Measurements from ENCODE around the gene ATXN7L1. TPM values are rescaled to one million over a fixed set of nuclear protein-coding genes. Genes with fewer than 3 reads are reported as not detected.
A peak's percentile ranks its signal among the peaks of the same experiment; 100 is the strongest.
"Not testable (repeated sequence)": the region's sequence is repeated elsewhere in the genome, so short reads cannot be mapped to it uniquely, and the experiment has no call there.

Gene ATXN7L1
- polyA plus RNA-seq, 1 donor from 2014 or later: 17.8 TPM

- peaks cover 5 to 12% (median 10%) of the 10 kb centered on the region in 3 donors for H3K9me3 Mint-ChIP-seq
- H3K4me3 Mint-ChIP-seq: no peak overlapping the region
- H3K27me3 Mint-ChIP-seq: no peaks in the 10 kb centered on the region
- peak overlapping the region in 1 of 3 donors; percentile 73 for H3K27ac Mint-ChIP-seq
- peaks cover 0 to 1% (median 0%) of the 10 kb centered on the region in 3 donors for H3K4me1 Mint-ChIP-seq
- peaks cover 2% of the 10 kb centered on the region for H3K36me3 Mint-ChIP-seq
Measured at GRCh38 chr7:105707381-105707780, 169.0 kb downstream of the ATXN7L1 start.

GRCh38 chr7:105705427-105705826, 171.0 kb downstream of the ATXN7L1 start:
- Mint-ChIP-seq H3K36me3 (peaks cover 2% of the 10 kb centered on the region), H3K9me3 (peaks cover 1 to 3% (median 1%) of the 10 kb centered on the region in 3 donors), H3K4me3 (no peak overlapping the region), H3K27ac (no peak overlapping the region), H3K4me1 (peaks cover 0 to 1% (median 0%) of the 10 kb centered on the region in 3 donors), H3K27me3 (no peaks in the 10 kb centered on the region)

GRCh38 chr7:105703207-105703930, 173.0 kb downstream of the ATXN7L1 start:
- H3K9me3 Mint-ChIP-seq: no peaks in the 10 kb centered on the region
- H3K27ac Mint-ChIP-seq: peak overlapping the region in 1 of 3 donors; percentile 19
- H3K27me3 Mint-ChIP-seq: no peaks in the 10 kb centered on the region
- no peak overlapping the region for H3K4me3 Mint-ChIP-seq
- H3K36me3 Mint-ChIP-seq: no peaks in the 10 kb centered on the region
- H3K4me1 Mint-ChIP-seq: no peaks in the 10 kb centered on the region

GRCh38 chr7:105699568-105700236, 176.7 kb downstream of the ATXN7L1 start:
- H3K27ac Mint-ChIP-seq: no peak overlapping the region
- peaks cover 0 to 4% (median 3%) of the 10 kb centered on the region in 3 donors for H3K4me1 Mint-ChIP-seq
- H3K36me3 Mint-ChIP-seq: no peaks in the 10 kb centered on the region
- no peak overlapping the region for H3K4me3 Mint-ChIP-seq
- H3K9me3 Mint-ChIP-seq: peaks cover 0 to 8% (median 2%) of the 10 kb centered on the region in 3 donors
- no peaks in the 10 kb centered on the region for H3K27me3 Mint-ChIP-seq

GRCh38 chr7:105698531-105698930, 177.9 kb downstream of the ATXN7L1 start:
- H3K36me3 Mint-ChIP-seq: peaks cover 2% of the 10 kb centered on the region
- peaks cover 2 to 5% (median 4%) of the 10 kb centered on the region in 3 donors for H3K4me1 Mint-ChIP-seq
- H3K4me3 Mint-ChIP-seq: no peak overlapping the region
- no peaks in the 10 kb centered on the region for H3K27me3 Mint-ChIP-seq
- peaks cover 0 to 8% (median 2%) of the 10 kb centered on the region in 3 donors for H3K9me3 Mint-ChIP-seq
- no peak overlapping the region for H3K27ac Mint-ChIP-seq

GRCh38 chr7:105697753-105698152, 178.6 kb downstream of the ATXN7L1 start:
- Mint-ChIP-seq H3K9me3 (peaks cover 0 to 8% (median 2%) of the 10 kb centered on the region in 3 donors), H3K4me1 (peaks cover 4 to 7% (median 6%) of the 10 kb centered on the region in 3 donors), H3K4me3 (no peak overlapping the region), H3K36me3 (peaks cover 2% of the 10 kb centered on the region), H3K27ac (no peak overlapping the region), H3K27me3 (no peaks in the 10 kb centered on the region)

GRCh38 chr7:105697169-105697568, 179.2 kb downstream of the ATXN7L1 start:
- not testable (repeated sequence) for H3K27me3 Mint-ChIP-seq, H3K4me3 Mint-ChIP-seq, H3K36me3 Mint-ChIP-seq, H3K9me3 Mint-ChIP-seq, H3K27ac Mint-ChIP-seq
- peaks cover 5 to 12% (median 9%) of the 10 kb centered on the region in 3 donors for H3K4me1 Mint-ChIP-seq

GRCh38 chr7:105693576-105693975, 182.8 kb downstream of the ATXN7L1 start:
- peaks cover 2% of the 10 kb centered on the region for H3K36me3 Mint-ChIP-seq
- H3K9me3 Mint-ChIP-seq: peaks cover 0 to 8% (median 2%) of the 10 kb centered on the region in 3 donors
- peak overlapping the region; percentile 52 to 92 (median 71) for H3K27ac Mint-ChIP-seq
- no peaks in the 10 kb centered on the region for H3K27me3 Mint-ChIP-seq
- H3K4me1 Mint-ChIP-seq: peaks cover 24 to 29% (median 27%) of the 10 kb centered on the region in 3 donors
- peak overlapping the region in 3 of 4 donors; percentile 23 to 70 (median 42) for H3K4me3 Mint-ChIP-seq

- Mint-ChIP-seq H3K4me1 (peaks cover 29 to 39% (median 30%) of the 10 kb centered on the region in 3 donors), H3K4me3 (peak overlapping the region; percentile 90 to 98 (median 95)), H3K9me3 (no peaks in the 10 kb centered on the region), H3K27me3 (no peaks in the 10 kb centered on the region), H3K36me3 (peaks cover 4% of the 10 kb centered on the region), H3K27ac (peak overlapping the region; percentile 97 to 100 (median 100))
Measured at GRCh38 chr7:105691680-105692564, 184.5 kb downstream of the ATXN7L1 start.

- Mint-ChIP-seq H3K4me3 (peak overlapping the region; percentile 90 to 98 (median 95)), H3K9me3 (no peaks in the 10 kb centered on the region), H3K36me3 (peaks cover 4% of the 10 kb centered on the region), H3K27me3 (no peaks in the 10 kb centered on the region), H3K27ac (peak overlapping the region; percentile 97 to 100 (median 100)), H3K4me1 (peaks cover 28 to 43% (median 29%) of the 10 kb centered on the region in 3 donors)
Measured at GRCh38 chr7:105691082-105691679, 185.2 kb downstream of the ATXN7L1 start.

- Mint-ChIP-seq H3K4me3 (peak overlapping the region; percentile 90 to 98 (median 95)), H3K4me1 (peaks cover 24 to 45% (median 28%) of the 10 kb centered on the region in 3 donors), H3K9me3 (no peaks in the 10 kb centered on the region), H3K27me3 (no peaks in the 10 kb centered on the region), H3K27ac (peak overlapping the region; percentile 97 to 100 (median 100)), H3K36me3 (peaks cover 4% of the 10 kb centered on the region)
Measured at GRCh38 chr7:105690325-105690945, 186.0 kb downstream of the ATXN7L1 start.

- peaks cover 24 to 52% (median 29%) of the 10 kb centered on the region in 3 donors for H3K4me1 Mint-ChIP-seq
- H3K27me3 Mint-ChIP-seq: no peaks in the 10 kb centered on the region
- peak overlapping the region; percentile 65 to 100 (median 90) for H3K27ac Mint-ChIP-seq
- no peaks in the 10 kb centered on the region for H3K9me3 Mint-ChIP-seq
- peak overlapping the region; percentile 16 to 81 (median 65) for H3K4me3 Mint-ChIP-seq
- peaks cover 4% of the 10 kb centered on the region for H3K36me3 Mint-ChIP-seq
Measured at GRCh38 chr7:105689067-105689819, 187.2 kb downstream of the ATXN7L1 start.

GRCh38 chr7:105688617-105689016, 187.8 kb downstream of the ATXN7L1 start:
- Mint-ChIP-seq H3K4me3 (peak overlapping the region in 1 of 4 donors; percentile 51), H3K4me1 (peaks cover 24 to 55% (median 30%) of the 10 kb centered on the region in 3 donors), H3K27me3 (no peaks in the 10 kb centered on the region), H3K36me3 (peaks cover 8% of the 10 kb centered on the region), H3K9me3 (no peaks in the 10 kb centered on the region), H3K27ac (peak overlapping the region; percentile 65 to 100 (median 90))

Measured in IgD-negative memory B cell (primary cell).